GM19351 (cell line): ENCODE results near the gene AADACL3.

Experiments used
- ATAC-seq: cut with Tn5 transposase; IDR thresholded peaks from one replicate; pipeline ENCODE4 v1.9.1; 2021; ENCODE audit warnings: mild to moderate bottlenecking, moderate library complexity; ENCODE audit not compliant: unreplicated experiment

The AADACL3 gene

DNA sequence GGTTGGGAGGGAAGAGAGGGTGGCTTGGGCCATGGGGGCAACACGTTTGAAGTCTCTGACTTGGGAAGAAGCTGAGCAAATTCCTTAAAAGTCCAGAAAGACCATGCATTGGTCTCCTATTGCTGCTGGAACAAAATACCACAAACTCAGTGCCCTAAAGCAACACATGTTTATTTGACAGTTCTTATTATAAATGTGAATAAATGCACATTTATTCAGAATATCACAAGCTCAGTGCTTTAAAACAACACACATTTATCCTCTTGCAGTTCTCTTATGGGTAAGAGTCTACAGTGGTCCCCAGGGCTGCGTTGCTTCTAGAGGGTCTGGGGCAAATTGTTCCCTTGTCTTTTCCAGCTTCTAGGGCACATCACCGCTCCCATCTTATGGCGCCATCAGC lies 47.6 kb downstream of the AADACL3 start:
- no peak for ATAC-seq

DNA sequence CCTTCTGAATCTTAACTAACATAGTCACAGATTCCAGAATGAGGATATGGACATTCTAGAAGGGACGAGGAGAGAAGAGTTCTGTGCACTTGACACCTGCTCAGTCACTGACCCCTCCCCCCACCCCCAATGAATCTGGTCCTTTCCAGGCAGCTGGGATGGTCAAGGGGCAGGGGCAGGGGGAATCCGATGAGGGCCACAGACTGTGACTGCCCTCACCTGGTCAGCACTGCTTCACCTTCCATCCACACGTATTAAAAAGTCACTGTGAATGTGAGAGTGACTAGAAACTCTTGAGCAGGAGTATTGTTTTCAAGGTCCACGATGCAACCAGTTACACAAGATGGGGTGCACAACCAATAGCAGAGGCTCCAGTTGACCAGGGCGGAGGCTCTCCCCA lies 48.1 kb downstream of the AADACL3 start:
- ATAC-seq: no peak

GRCh38 chr1:12769031-12769430 lies 53.1 kb downstream of the AADACL3 start:
- ATAC-seq: no peak

DNA sequence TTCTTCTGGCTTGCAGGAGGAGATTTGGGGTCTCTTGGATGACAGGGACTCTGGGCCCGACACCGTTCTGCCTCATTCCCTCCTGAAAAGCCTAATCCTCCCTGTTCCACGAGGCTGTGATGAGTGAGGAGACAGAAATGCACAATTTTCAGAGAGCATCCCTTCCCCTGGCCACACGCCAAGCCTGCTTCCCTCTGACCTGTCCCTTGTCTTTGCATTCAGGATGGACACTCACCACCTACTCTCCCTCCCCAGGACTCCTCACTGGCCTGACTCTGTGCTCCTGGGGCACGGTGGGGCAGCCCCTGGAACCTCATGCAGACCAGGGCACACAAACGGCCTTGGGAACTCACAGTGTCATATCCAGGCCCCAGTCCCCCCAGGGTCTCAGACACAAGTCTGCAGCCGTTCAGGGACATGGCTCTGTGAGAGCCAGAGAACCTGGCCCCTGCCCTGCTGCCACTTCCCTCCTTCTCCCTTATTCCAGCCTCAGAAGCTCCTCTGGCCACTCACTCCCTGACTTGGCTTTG lies 54.1 kb downstream of the AADACL3 start:
- no peak for ATAC-seq

DNA sequence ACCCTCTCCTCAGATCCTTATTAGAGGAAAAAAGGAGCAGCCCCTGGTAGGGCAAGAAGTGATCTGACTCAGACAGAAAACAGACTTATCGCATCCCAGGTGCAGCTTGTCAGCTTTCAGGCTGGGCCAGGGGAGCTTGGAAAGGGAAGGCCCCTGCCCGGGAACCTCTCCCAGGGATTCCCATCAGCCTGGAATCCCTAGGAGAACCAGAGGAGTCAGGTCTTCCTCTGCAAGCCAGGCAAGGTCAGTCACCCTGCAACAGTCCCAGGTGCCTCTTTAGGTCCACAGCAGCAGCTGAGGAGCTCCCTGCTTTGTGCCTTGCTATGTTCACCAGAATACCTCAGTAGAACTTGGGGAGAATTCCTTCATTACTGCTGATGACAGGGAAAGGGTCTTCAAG lies 54.7 kb downstream of the AADACL3 start:
- ATAC-seq: no peak

- no peak for ATAC-seq
Measured at GRCh38 chr1:12771186-12771585, 55.3 kb downstream of the AADACL3 start.

- no peak for ATAC-seq
Measured at GRCh38 chr1:12772520-12772919, 56.6 kb downstream of the AADACL3 start.

- ATAC-seq: no peak
Measured at GRCh38 chr1:12773438-12773837, 57.5 kb downstream of the AADACL3 start, which contains the start of gene PRAMEF12. PRAMEF12 (plus strand) TSS chr1:12773738; CDS start chr1:12774868, 1,130 bp downstream.

- ATAC-seq: no peak
Measured at GRCh38 chr1:12774801-12775345, 59.0 kb downstream of the AADACL3 start.

- no peak for ATAC-seq
Measured at GRCh38 chr1:12775443-12775842, 59.5 kb downstream of the AADACL3 start.

GRCh38 chr1:12776801-12777557 lies 61.1 kb downstream of the AADACL3 start:
- ATAC-seq: no peak
